ENCODE results near the gene TTC7B.

Gene TTC7B

GRCh38 chr14:90641615-90642243 lies 174.5 kb downstream of the TTC7B start:
- no peak for DNase-seq (ENCODE audit: low read depth in 2 of 2)
- TF ChIP-seq CTCF (IDR thresholded peaks at IDR 0.05; ENCODE audit: low read depth, low read length): no peak
- H3K4me3 ChIP-seq (replicated peaks in 1 of 2; ENCODE audit: low read depth in 2 of 2, low read length in 2 of 2): no peak overlapping the region

- no peak for TF ChIP-seq CTCF (IDR thresholded peaks at IDR 0.05; ENCODE audit: low read depth, low read length)
- H3K4me3 ChIP-seq (replicated peaks in 1 of 2; ENCODE audit: low read depth in 2 of 2, low read length in 2 of 2): no peak overlapping the region
- DNase-seq (ENCODE audit: low read depth in 2 of 2): no peak
Measured at GRCh38 chr14:90641168-90641567, 175.1 kb downstream of the TTC7B start.

- no peak for TF ChIP-seq CTCF (IDR thresholded peaks at IDR 0.05; ENCODE audit: low read depth, low read length)
- DNase-seq (ENCODE audit: low read depth in 2 of 2): no peak
- H3K4me3 ChIP-seq (replicated peaks in 1 of 2; ENCODE audit: low read depth in 2 of 2, low read length in 2 of 2): no peak overlapping the region
Measured at GRCh38 chr14:90639641-90640040, 176.6 kb downstream of the TTC7B start.

- TF ChIP-seq CTCF (IDR thresholded peaks at IDR 0.05; ENCODE audit: low read depth, low read length): no peak
- DNase-seq (ENCODE audit: low read depth in 2 of 2): no peak
- no peak overlapping the region for H3K4me3 ChIP-seq (replicated peaks in 1 of 2; ENCODE audit: low read depth in 2 of 2, low read length in 2 of 2)
Measured at GRCh38 chr14:90632871-90633270, 183.4 kb downstream of the TTC7B start.

GRCh38 chr14:90632451-90632850 lies 183.8 kb downstream of the TTC7B start:
- H3K4me3 ChIP-seq (replicated peaks in 1 of 2; ENCODE audit: low read depth in 2 of 2, low read length in 2 of 2): no peak overlapping the region
- DNase-seq (ENCODE audit: low read depth in 2 of 2): no peak
- no peak for TF ChIP-seq CTCF (IDR thresholded peaks at IDR 0.05; ENCODE audit: low read depth, low read length)

- no peak overlapping the region for H3K4me3 ChIP-seq (replicated peaks in 1 of 2; ENCODE audit: low read depth in 2 of 2, low read length in 2 of 2)
- DNase-seq (ENCODE audit: low read depth in 2 of 2): no peak
- no peak for TF ChIP-seq CTCF (IDR thresholded peaks at IDR 0.05; ENCODE audit: low read depth, low read length)
Measured at GRCh38 chr14:90630171-90630806, 185.9 kb downstream of the TTC7B start.
